HFFc6 (cell line): ENCODE data around the gene TUBGCP6. TPM values are rescaled to one million over a fixed set of nuclear protein-coding genes. Genes with fewer than 3 reads are reported as not detected.

Source experiments
- DNase-seq: peaks from one replicate; pipeline ENCODE4 v3.0.0-alpha.2; 2018
- H3K27ac Mint-ChIP-seq: 2 replicates; pipeline ENCODE4 v1.8.0; 2020; ENCODE audit warnings: mild to moderate bottlenecking, mixed read lengths
- H3K27me3 Mint-ChIP-seq: 2 replicates; pipeline ENCODE4 v1.8.0; 2021; ENCODE audit warnings: mild to moderate bottlenecking, moderate library complexity, mixed read lengths; ENCODE audit not compliant: insufficient read depth
- H3K36me3 Mint-ChIP-seq: 2 replicates; pipeline ENCODE4 v1.8.0; 2021; ENCODE audit warnings: low read depth, mixed read lengths
- H3K4me1 Mint-ChIP-seq: 2 replicates; pipeline ENCODE4 v1.8.0; 2020; ENCODE audit warnings: low read depth, mixed read lengths
- H3K4me3 Mint-ChIP-seq: 2 replicates; pipeline ENCODE4 v1.8.0; 2020; ENCODE audit warnings: mild to moderate bottlenecking, moderate library complexity, mixed read lengths
- H3K9me3 Mint-ChIP-seq: 2 replicates; pipeline ENCODE4 v1.8.0; 2020; ENCODE audit warnings: mild to moderate bottlenecking, mixed read lengths
- total RNA-seq, 6 experiments: library from RNA; stranded (reverse); fragmentation: NEBNext Ultra II Directional; extraction: Animal tissue kit (Norgen Biotek cat#: 25700); gene quantifications; 2 replicates in 1 of 6; 3 replicates in 5 of 6; pipeline ENCODE4 v1.2.3, GENCODE V29; 2021
- TF ChIP-seq, protein P1 (sequence below): fragments of 200-600 bp; sonication (generic); IDR thresholded peaks from 2 replicates; pipeline ENCODE4 v1.5.0; 2021; ENCODE audit warnings: antibody characterized with exemption, mild to moderate bottlenecking

The TUBGCP6 gene
- total RNA-seq, 6 experiments from 2014 or later = 20.1 to 26.8 (median 21.7) TPM

- Mint-ChIP-seq H3K9me3 (no peaks in the 10 kb centered on the region), H3K27ac (no peak overlapping the region; the same call in 1 of the 2 replicates), H3K36me3 (peaks cover 13% of the 10 kb centered on the region), H3K4me1 (no peaks in the 10 kb centered on the region), H3K4me3 (no peak overlapping the region), H3K27me3 (peaks cover 2% of the 10 kb centered on the region)
- peak; percentile 40 for DNase-seq
- TF ChIP-seq, protein P1, sequence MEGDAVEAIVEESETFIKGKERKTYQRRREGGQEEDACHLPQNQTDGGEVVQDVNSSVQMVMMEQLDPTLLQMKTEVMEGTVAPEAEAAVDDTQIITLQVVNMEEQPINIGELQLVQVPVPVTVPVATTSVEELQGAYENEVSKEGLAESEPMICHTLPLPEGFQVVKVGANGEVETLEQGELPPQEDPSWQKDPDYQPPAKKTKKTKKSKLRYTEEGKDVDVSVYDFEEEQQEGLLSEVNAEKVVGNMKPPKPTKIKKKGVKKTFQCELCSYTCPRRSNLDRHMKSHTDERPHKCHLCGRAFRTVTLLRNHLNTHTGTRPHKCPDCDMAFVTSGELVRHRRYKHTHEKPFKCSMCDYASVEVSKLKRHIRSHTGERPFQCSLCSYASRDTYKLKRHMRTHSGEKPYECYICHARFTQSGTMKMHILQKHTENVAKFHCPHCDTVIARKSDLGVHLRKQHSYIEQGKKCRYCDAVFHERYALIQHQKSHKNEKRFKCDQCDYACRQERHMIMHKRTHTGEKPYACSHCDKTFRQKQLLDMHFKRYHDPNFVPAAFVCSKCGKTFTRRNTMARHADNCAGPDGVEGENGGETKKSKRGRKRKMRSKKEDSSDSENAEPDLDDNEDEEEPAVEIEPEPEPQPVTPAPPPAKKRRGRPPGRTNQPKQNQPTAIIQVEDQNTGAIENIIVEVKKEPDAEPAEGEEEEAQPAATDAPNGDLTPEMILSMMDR = no peak
Measured at GRCh38 chr22:50218996-50219727, 25.7 kb downstream of the TUBGCP6 start.

GRCh38 chr22:50218153-50218995 lies 26.4 kb downstream of the TUBGCP6 start:
- Mint-ChIP-seq H3K9me3 (no peaks in the 10 kb centered on the region), H3K4me1 (no peaks in the 10 kb centered on the region), H3K27ac (no peak overlapping the region), H3K27me3 (peaks cover 2% of the 10 kb centered on the region), H3K4me3 (no peak overlapping the region), H3K36me3 (peaks cover 20% of the 10 kb centered on the region)
- no peak for DNase-seq
- TF ChIP-seq, protein P1 = no peak

- TF ChIP-seq, protein P1 = no peak
- peaks cover 21% of the 10 kb centered on the region; the same call in 1 of the 2 replicates for H3K36me3 Mint-ChIP-seq
- no peaks in the 10 kb centered on the region for H3K4me1 Mint-ChIP-seq
- H3K4me3 Mint-ChIP-seq = no peak overlapping the region
- no peak overlapping the region for H3K27ac Mint-ChIP-seq
- H3K27me3 Mint-ChIP-seq = peaks cover 2% of the 10 kb centered on the region
- H3K9me3 Mint-ChIP-seq = no peaks in the 10 kb centered on the region
- DNase-seq = no peak
Measured at GRCh38 chr22:50217543-50218152, 27.2 kb downstream of the TUBGCP6 start.

GRCh38 chr22:50216684-50217520 lies 27.9 kb downstream of the TUBGCP6 start:
- Mint-ChIP-seq H3K9me3 (no peaks in the 10 kb centered on the region), H3K36me3 (peaks cover 27% of the 10 kb centered on the region; the same call in 1 of the 2 replicates), H3K4me3 (no peak overlapping the region; the same call in 1 of the 2 replicates), H3K27me3 (peaks cover 2% of the 10 kb centered on the region), H3K4me1 (no peaks in the 10 kb centered on the region), H3K27ac (no peak overlapping the region)
- DNase-seq = no peak
- TF ChIP-seq, protein P1 = no peak
